IMR-90 (cell line): Measurements from ENCODE around the gene NUP93. TPM values are rescaled to one million over a fixed set of nuclear protein-coding genes. Genes with fewer than 3 reads are reported as not detected.

ENCODE experiments used
- ATAC-seq: fragments of 200-7000 bp; cut with Tn5 transposase; 2 replicates; pipeline ENCODE4 v1.9.1; 2020; ENCODE audit warnings: low read depth, mild to moderate bottlenecking, moderate library complexity
- BruUV-seq: library from RNA; stranded (reverse); fragments of 400-500 nt; replicated peaks from 2 replicates; lab custom pipeline; 2021; lab: Mats Ljungman, UMichigan
- CTCF ChIA-PET: fragments of 300-600 bp; formaldehyde crosslinking; extraction: SDS; loops from one replicate; lab custom pipeline; 2021; ENCODE audit warnings: antibody characterized with exemption; lab: Yijun Ruan, JAX
- POLR2A ChIA-PET: fragments of 300-600 bp; sonication (Branson Sonifier 250); formaldehyde crosslinking; loops from one replicate; lab custom pipeline; 2022; ENCODE audit warnings: antibody characterized with exemption; ENCODE audit not compliant: unreplicated experiment; lab: Charles Lee
- DNase-seq: peaks from one replicate; pipeline ENCODE4 v3.0.0; 2013
- H2AFZ ChIP-seq: replicated peaks from 2 replicates; pipeline ENCODE3; 2013; ENCODE audit warnings: low read length, mild to moderate bottlenecking; ENCODE audit not compliant: poor library complexity
- H2AK5ac ChIP-seq: 2 replicates; pipeline ENCODE4 v1.6.1; 2013; ENCODE audit warnings: low read depth, low read length, inconsistent platforms
- H2AK9ac ChIP-seq: replicated peaks from 2 replicates; pipeline ENCODE3; 2013; ENCODE audit warnings: mild to moderate bottlenecking, low read depth, low read length, moderate library complexity; ENCODE audit not compliant: poor library complexity
- H2BK120ac ChIP-seq: 2 replicates; pipeline ENCODE4 v1.6.1; 2013; ENCODE audit warnings: low read depth, low read length, inconsistent platforms
- H2BK15ac ChIP-seq: 3 replicates; pipeline ENCODE4 v1.6.1; 2013; ENCODE audit warnings: low read depth, low read length, inconsistent platforms
- H2BK20ac ChIP-seq: 2 replicates; pipeline ENCODE4 v1.6.1; 2013; ENCODE audit warnings: low read depth, mild to moderate bottlenecking, inconsistent platforms, low read length, moderate library complexity
- H2BK5ac ChIP-seq: 2 replicates; pipeline ENCODE4 v1.6.1; 2013; ENCODE audit warnings: mild to moderate bottlenecking, low read depth, low read length, inconsistent platforms; ENCODE audit not compliant: poor library complexity, severe bottlenecking
- H3K14ac ChIP-seq: replicated peaks from 2 replicates; pipeline ENCODE4 v1.6.1; 2013; ENCODE audit warnings: low read depth, low read length, inconsistent platforms
- H3K18ac ChIP-seq: 2 replicates; pipeline ENCODE4 v1.6.1; 2013; ENCODE audit warnings: low read depth, low read length, control low read depth
- H3K23ac ChIP-seq: 2 replicates; pipeline ENCODE4 v1.6.1; 2013; ENCODE audit warnings: low read depth, low read length, inconsistent platforms
- H3K27ac ChIP-seq: 2 replicates; pipeline ENCODE4 v1.5.1; 2013; ENCODE audit warnings: mild to moderate bottlenecking, control low read depth, low read length; ENCODE audit not compliant: insufficient read depth
- H3K27me3 ChIP-seq: 2 replicates; pipeline ENCODE4 v1.6.1; 2013; ENCODE audit warnings: low read length; ENCODE audit not compliant: control insufficient read depth, insufficient read depth
- H3K36me3 ChIP-seq: 2 replicates; pipeline ENCODE4 v1.6.1; 2013; ENCODE audit warnings: low read length, mixed read lengths; ENCODE audit not compliant: control insufficient read depth, insufficient read depth
- H3K4ac ChIP-seq: 2 replicates; pipeline ENCODE4 v1.6.1; 2013; ENCODE audit warnings: low read depth, low read length, inconsistent platforms
- H3K4me1 ChIP-seq: 2 replicates; pipeline ENCODE4 v1.6.1; 2013; ENCODE audit warnings: low read length, mixed read lengths; ENCODE audit not compliant: control insufficient read depth, insufficient read depth
- H3K4me2 ChIP-seq: 2 replicates; pipeline ENCODE4 v1.6.1; 2013; ENCODE audit warnings: low read depth, mild to moderate bottlenecking, control low read depth, low read length, moderate library complexity
- H3K4me3 ChIP-seq: 2 replicates; pipeline ENCODE4 v1.5.1; 2013; ENCODE audit warnings: low read depth, mild to moderate bottlenecking, control low read depth, low read length, moderate library complexity; ENCODE audit not compliant: insufficient read depth
- H3K56ac ChIP-seq: 2 replicates; pipeline ENCODE4 v1.6.1; 2013; ENCODE audit warnings: low read length, inconsistent platforms; ENCODE audit not compliant: insufficient read depth; ENCODE audit errors: extremely low read depth
- H3K79me1 ChIP-seq, 2 experiments: 2 replicates each; pipeline ENCODE4 v1.6.1; 2013; ENCODE audit warnings: low read length in 2 of 2, inconsistent platforms in 1 of 2, low read depth in 1 of 2
- H3K9ac ChIP-seq: 2 replicates; pipeline ENCODE4 v1.6.1; 2013; ENCODE audit warnings: low read depth, low read length, control low read depth
- H3K9me1 ChIP-seq: 2 replicates; pipeline ENCODE4 v1.6.1; 2013; ENCODE audit warnings: low read length, inconsistent platforms; ENCODE audit not compliant: insufficient read depth
- H3K9me3 ChIP-seq: 2 replicates; pipeline ENCODE4 v1.6.1; 2013; ENCODE audit warnings: low read length; ENCODE audit not compliant: control insufficient read depth, insufficient read depth
- H4K20me1 ChIP-seq: 2 replicates; pipeline ENCODE4 v1.6.1; 2013; ENCODE audit warnings: low read length, inconsistent platforms; ENCODE audit not compliant: insufficient read depth
- H4K5ac ChIP-seq: 2 replicates; pipeline ENCODE4 v1.6.1; 2013; ENCODE audit warnings: mild to moderate bottlenecking, low read depth, low read length, control low read depth
- H4K8ac ChIP-seq, 2 experiments: 2 replicates each; pipeline ENCODE4 v1.6.1; 2013; ENCODE audit warnings: low read depth in 2 of 2, low read length in 2 of 2, control low read depth in 1 of 2, inconsistent platforms in 1 of 2
- H4K91ac ChIP-seq: 2 replicates; pipeline ENCODE4 v1.6.1; 2013; ENCODE audit warnings: low read depth, low read length, inconsistent platforms; ENCODE audit not compliant: insufficient read depth
- BHLHE40 ChIP-seq: fragments of 150-350 bp; IDR thresholded peaks from 2 replicates; pipeline ENCODE4 v1.6.1; 2016; ENCODE audit warnings: mild to moderate bottlenecking, low read depth, low read length
- CEBPB ChIP-seq: IDR thresholded peaks from 2 replicates; pipeline ENCODE4 v1.6.1; 2012; ENCODE audit warnings: low read depth, low read length, improper control_type of control experiment
- MAFK ChIP-seq: IDR thresholded peaks from 2 replicates; pipeline ENCODE4 v1.6.1; 2012; ENCODE audit warnings: low read depth, low read length, improper control_type of control experiment
- NFE2L2 ChIP-seq: fragments of 150-350 bp; IDR thresholded peaks from 2 replicates; pipeline ENCODE4 v1.6.1; 2016; ENCODE audit warnings: low read depth, mild to moderate bottlenecking, low read length
- POLR2A ChIP-seq: IDR thresholded peaks from 2 replicates; pipeline ENCODE4 v1.6.1; 2012; ENCODE audit warnings: mild to moderate bottlenecking, low read depth, low read length
- RAD21 ChIP-seq: IDR thresholded peaks from 2 replicates; pipeline ENCODE4 v1.6.1; 2012; ENCODE audit warnings: low read length, improper control_type of control experiment
- WGBS, 2 experiments: methylation state at CpG; one replicate each; pipeline versions ENCODE4 v1.1.5 to v1.1.7; 2013; ENCODE audit warnings: missing lambda C conversion rate in 2 of 2; ENCODE audit not compliant: insufficient read length in 1 of 2; ENCODE audit errors: extremely low coverage in 2 of 2; 5-methylcytosine and 5-hydroxymethylcytosine counted together
- dilution Hi-C: fragments of 300-500 bp; cut with HindIII; formaldehyde crosslinking; loops from one replicate; pipeline ENCODE4 v1.14.3; 2018; ENCODE audit warnings: low sequenced_read_pairs; ENCODE audit not compliant: unreplicated experiment
- in situ Hi-C: fragments of 300-500 bp; cut with MboI; formaldehyde crosslinking; loops from 3 replicates; pipeline ENCODE4 v1.14.3; 2019; ENCODE audit warnings: low sequenced_read_pairs, inconsistent platforms, mixed read lengths
- intact Hi-C: fragments of 100-400 bp; cut with micrococcal nuclease; formaldehyde crosslinking; loops from 2 replicates; pipeline ENCODE4 v1.10.0; 2022
- polyA plus RNA-seq, 3 experiments: library from polyadenylated mRNA; depleted of rRNA; stranded (reverse); fragments of >200 nt; gene quantifications; 2 replicates each; pipeline ENCODE4 v1.2.3, GENCODE V29; 2012; ENCODE audit warnings: low replicate concordance in 1 of 3
- total RNA-seq: library from RNA; depleted of rRNA; stranded (reverse); fragments of >200 nt; gene quantifications from 2 replicates; pipeline ENCODE4 v1.2.3, GENCODE V29; 2012
- TF ChIP-seq, protein P1 (sequence below): fragments of 150-350 bp; IDR thresholded peaks from 2 replicates; pipeline ENCODE4 v1.6.1; 2016; ENCODE audit warnings: low read depth, mild to moderate bottlenecking, low read length, moderate library complexity, borderline replicate concordance
- TF ChIP-seq, protein P2 (sequence below): conservative IDR thresholded peaks from 2 replicates; pipeline ENCODE4 v1.5.1; 2012; ENCODE audit warnings: mild to moderate bottlenecking, low read depth, low read length, improper control_type of control experiment

Gene NUP93
- total and polyA plus RNA-seq, 2 of the 4 experiments (the other 2 are of a cell fraction): 54.6 to 72.6 TPM

DNA sequence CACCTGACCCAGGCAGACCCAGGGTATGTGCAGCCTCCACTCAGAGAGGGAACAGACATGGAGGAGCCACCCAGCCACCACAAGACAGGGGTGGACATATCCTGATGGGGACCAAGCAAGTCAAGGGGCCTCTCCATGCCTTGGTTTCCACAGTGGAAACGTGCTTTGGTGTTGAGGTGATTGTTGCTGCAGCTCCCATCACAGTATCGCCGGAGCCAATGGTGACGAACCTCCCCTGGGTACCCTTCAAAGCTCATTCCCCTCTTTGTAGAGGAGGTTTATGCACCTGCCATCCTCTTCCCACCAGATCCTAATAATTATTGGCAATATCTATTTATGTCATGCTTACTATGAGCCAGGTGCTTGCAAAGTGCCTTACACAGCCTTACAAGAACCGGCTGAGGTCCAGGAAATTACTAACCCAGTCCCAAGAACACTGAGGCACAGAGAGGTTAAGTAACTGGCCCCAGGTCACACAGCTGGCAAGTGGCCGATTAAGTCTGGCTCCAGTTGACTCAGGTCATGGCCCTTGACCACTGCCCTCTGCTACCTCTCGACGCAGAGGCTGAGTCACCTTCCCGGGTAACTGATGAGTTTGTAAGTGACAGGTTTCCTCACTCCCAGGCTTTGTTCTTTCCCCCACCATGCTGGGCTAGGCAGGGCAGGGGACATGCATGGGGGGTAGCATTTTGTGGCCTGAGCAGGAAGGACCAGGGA lies 155.7 kb downstream of the NUP93 start:
- no peak overlapping the region for H3K4ac ChIP-seq
- no peaks in the 10 kb centered on the region for H3K4me1 ChIP-seq
- ChIA-PET CTCF (no interaction called here), POLR2A (no interaction called here)
- no peak overlapping the region for H3K56ac ChIP-seq
- no peak overlapping the region for H4K5ac ChIP-seq
- H4K8ac ChIP-seq: no peak overlapping the region
- H4K91ac ChIP-seq: no peak overlapping the region
- WGBS, 2 experiments: 63% methylated on average over 1 of the region's 9 CpGs; no CpG with 5 or more reads in 1 of the 2 experiments
- DNase-seq: no peak
- no peak overlapping the region for H2AK9ac ChIP-seq
- in situ Hi-C loops (no loop called here), dilution Hi-C loops (no loop called here), intact Hi-C loops (no loop called here)
- TF ChIP-seq BHLHE40: no peak
- TF ChIP-seq MAFK: no peak
- TF ChIP-seq, protein P1, sequence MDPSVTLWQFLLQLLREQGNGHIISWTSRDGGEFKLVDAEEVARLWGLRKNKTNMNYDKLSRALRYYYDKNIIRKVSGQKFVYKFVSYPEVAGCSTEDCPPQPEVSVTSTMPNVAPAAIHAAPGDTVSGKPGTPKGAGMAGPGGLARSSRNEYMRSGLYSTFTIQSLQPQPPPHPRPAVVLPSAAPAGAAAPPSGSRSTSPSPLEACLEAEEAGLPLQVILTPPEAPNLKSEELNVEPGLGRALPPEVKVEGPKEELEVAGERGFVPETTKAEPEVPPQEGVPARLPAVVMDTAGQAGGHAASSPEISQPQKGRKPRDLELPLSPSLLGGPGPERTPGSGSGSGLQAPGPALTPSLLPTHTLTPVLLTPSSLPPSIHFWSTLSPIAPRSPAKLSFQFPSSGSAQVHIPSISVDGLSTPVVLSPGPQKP: no peak
- TF ChIP-seq CEBPB: no peak
- TF ChIP-seq RAD21: no peak
- TF ChIP-seq, protein P2, sequence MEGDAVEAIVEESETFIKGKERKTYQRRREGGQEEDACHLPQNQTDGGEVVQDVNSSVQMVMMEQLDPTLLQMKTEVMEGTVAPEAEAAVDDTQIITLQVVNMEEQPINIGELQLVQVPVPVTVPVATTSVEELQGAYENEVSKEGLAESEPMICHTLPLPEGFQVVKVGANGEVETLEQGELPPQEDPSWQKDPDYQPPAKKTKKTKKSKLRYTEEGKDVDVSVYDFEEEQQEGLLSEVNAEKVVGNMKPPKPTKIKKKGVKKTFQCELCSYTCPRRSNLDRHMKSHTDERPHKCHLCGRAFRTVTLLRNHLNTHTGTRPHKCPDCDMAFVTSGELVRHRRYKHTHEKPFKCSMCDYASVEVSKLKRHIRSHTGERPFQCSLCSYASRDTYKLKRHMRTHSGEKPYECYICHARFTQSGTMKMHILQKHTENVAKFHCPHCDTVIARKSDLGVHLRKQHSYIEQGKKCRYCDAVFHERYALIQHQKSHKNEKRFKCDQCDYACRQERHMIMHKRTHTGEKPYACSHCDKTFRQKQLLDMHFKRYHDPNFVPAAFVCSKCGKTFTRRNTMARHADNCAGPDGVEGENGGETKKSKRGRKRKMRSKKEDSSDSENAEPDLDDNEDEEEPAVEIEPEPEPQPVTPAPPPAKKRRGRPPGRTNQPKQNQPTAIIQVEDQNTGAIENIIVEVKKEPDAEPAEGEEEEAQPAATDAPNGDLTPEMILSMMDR: no peak
- TF ChIP-seq NFE2L2: no peak
- TF ChIP-seq POLR2A: no peak
- no peak overlapping the region for H3K9ac ChIP-seq
- H3K36me3 ChIP-seq: no peaks in the 10 kb centered on the region
- no peak overlapping the region for H2AK5ac ChIP-seq
- no peaks in the 10 kb centered on the region for H3K9me1 ChIP-seq
- no peak overlapping the region for H3K4me3 ChIP-seq
- H3K27me3 ChIP-seq: peaks cover 14% of the 10 kb centered on the region; the same call in 1 of the 2 replicates
- H2BK120ac ChIP-seq: no peak overlapping the region
- no peak overlapping the region for H2AFZ ChIP-seq
- H3K14ac ChIP-seq: no peak overlapping the region
- H3K27ac ChIP-seq: no peak overlapping the region
- H4K20me1 ChIP-seq: no peaks in the 10 kb centered on the region
- no TSS peak for BruUV-seq
- no peak overlapping the region for H3K18ac ChIP-seq
- H2BK20ac ChIP-seq: no peak overlapping the region
- H3K9me3 ChIP-seq: no peaks in the 10 kb centered on the region
- H3K4me2 ChIP-seq: no peak overlapping the region
- no peak overlapping the region for H3K23ac ChIP-seq
- no peak for ATAC-seq
- no peak overlapping the region for H2BK5ac ChIP-seq
- H3K79me1 ChIP-seq: no peaks in the 10 kb centered on the region
- no peak overlapping the region for H2BK15ac ChIP-seq
